Esophagus squamous epithelium (tissue), 5 donors: ENCODE measurements around the gene SMOC1. TPM values are rescaled to one million over a fixed set of nuclear protein-coding genes. Genes with fewer than 3 reads are reported as not detected.

ENCODE experiments used
- DNase-seq: peaks from one replicate; lab custom pipeline; 2025; lab: John Stamatoyannopoulos, UW
- H3K27ac ChIP-seq, 4 donors: fragments of 200-600 bp; sonication (generic); one replicate each; pipeline ENCODE4 v1.5.1; 2016 to 2019; ENCODE audit warnings: mild to moderate bottlenecking in 1 of 4
- H3K27me3 ChIP-seq, 4 donors: fragments of 200-600 bp; sonication (generic); 1 replicate in 3 of 4; 2 replicates in 1 of 4; pipeline versions ENCODE4 v1.5.1 to v1.6.0; 2017 to 2021; ENCODE audit warnings: antibody characterized with exemption in 1 of 4
- H3K36me3 ChIP-seq, 3 donors: fragments of 200-600 bp; sonication (generic); one replicate each; pipeline ENCODE4 v1.5.1; 2016 to 2019
- H3K4me1 ChIP-seq, 3 donors: fragments of 200-600 bp; sonication (generic); one replicate each; pipeline ENCODE4 v1.5.1; 2017 to 2019
- H3K4me3 ChIP-seq, 4 donors: fragments of 200-600 bp; sonication (generic); 1 replicate in 3 of 4; 2 replicates in 1 of 4; pipeline ENCODE4 v1.5.1; 2016 to 2019; ENCODE audit warnings: mild to moderate bottlenecking in 2 of 4, moderate library complexity in 1 of 4
- H3K9me3 ChIP-seq, 3 donors: fragments of 200-600 bp; sonication (generic); one replicate each; pipeline ENCODE4 v1.5.1; 2016 to 2019
- POLR2A ChIP-seq, 4 donors: fragments of 450-650 bp; IDR thresholded peaks; one replicate each; pipeline ENCODE4 v1.6.1; 2017; ENCODE audit warnings: antibody characterized with exemption in 4 of 4, mild to moderate bottlenecking in 4 of 4, moderate library complexity in 3 of 4
- WGBS, 2 donors: methylation state at CpG; one replicate each; pipeline ENCODE4 v1.1.5; 2018; 5-methylcytosine and 5-hydroxymethylcytosine counted together
- intact Hi-C: fragments of 100-400 bp; cut with DNase I; formaldehyde crosslinking; loops from one replicate; pipeline ENCODE4 v1.15.0; 2022
- total RNA-seq, 4 donors: library from RNA; depleted of rRNA; stranded (reverse); fragments of >200 nt; gene quantifications; one replicate each; pipeline ENCODE4 v1.1.0, GENCODE V29; 2016
- TF ChIP-seq, protein P1 (sequence below), 6 experiments: fragments of 450-650 bp in 4 of 6; fragments of 200-600 bp in 2 of 6; sonication (generic) in 2 of 6; IDR thresholded peaks; one replicate each; pipeline ENCODE4 v1.5.1; 2016 to 2019; ENCODE audit warnings: antibody characterized with exemption in 6 of 6, mild to moderate bottlenecking in 4 of 6, moderate library complexity in 4 of 6
- donor health status: DM: yes; HTN: yes; CAD: no.

Gene SMOC1
- total RNA-seq, 4 donors from 2014 or later: 1.1 TPM; not detected in 3

DNA sequence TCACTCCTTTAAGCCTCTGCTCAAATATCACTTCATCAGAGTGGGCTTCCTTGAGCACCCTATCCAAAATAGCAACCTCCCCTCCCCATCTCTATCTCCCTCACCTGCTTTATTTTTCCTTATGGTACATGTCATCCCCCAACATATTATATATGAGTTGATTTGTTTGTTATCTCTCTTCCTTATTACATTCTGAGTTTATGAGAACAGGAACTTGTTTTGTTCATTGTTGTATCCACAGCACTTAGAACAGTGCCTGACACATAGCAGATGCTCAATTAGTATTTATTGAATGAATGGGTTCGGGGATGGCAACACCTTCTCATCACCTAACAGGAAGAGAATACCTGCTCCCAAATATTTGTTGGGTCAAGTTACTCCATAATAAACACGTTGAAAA, 24.6 kb upstream of the SMOC1 start:
- TF ChIP-seq, protein P1, sequence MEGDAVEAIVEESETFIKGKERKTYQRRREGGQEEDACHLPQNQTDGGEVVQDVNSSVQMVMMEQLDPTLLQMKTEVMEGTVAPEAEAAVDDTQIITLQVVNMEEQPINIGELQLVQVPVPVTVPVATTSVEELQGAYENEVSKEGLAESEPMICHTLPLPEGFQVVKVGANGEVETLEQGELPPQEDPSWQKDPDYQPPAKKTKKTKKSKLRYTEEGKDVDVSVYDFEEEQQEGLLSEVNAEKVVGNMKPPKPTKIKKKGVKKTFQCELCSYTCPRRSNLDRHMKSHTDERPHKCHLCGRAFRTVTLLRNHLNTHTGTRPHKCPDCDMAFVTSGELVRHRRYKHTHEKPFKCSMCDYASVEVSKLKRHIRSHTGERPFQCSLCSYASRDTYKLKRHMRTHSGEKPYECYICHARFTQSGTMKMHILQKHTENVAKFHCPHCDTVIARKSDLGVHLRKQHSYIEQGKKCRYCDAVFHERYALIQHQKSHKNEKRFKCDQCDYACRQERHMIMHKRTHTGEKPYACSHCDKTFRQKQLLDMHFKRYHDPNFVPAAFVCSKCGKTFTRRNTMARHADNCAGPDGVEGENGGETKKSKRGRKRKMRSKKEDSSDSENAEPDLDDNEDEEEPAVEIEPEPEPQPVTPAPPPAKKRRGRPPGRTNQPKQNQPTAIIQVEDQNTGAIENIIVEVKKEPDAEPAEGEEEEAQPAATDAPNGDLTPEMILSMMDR (IDR thresholded peaks at IDR 0.05): no peak
- no peak for TF ChIP-seq POLR2A (IDR thresholded peaks at IDR 0.05)
- Histone ChIP-seq H3K27ac (no peak overlapping the region), H3K9me3 (no peaks in the 10 kb centered on the region), H3K4me3 (no peak overlapping the region), H3K27me3 (peaks cover 0 to 50% (median 0%) of the 10 kb centered on the region in 4 donors), H3K36me3 (no peaks in the 10 kb centered on the region), H3K4me1 (no peaks in the 10 kb centered on the region)
- 53 to 64% methylated on average over 2 of the region's 2 CpGs for WGBS, 2 donors
- intact Hi-C loops: no loop called here
- no peak for DNase-seq

DNA sequence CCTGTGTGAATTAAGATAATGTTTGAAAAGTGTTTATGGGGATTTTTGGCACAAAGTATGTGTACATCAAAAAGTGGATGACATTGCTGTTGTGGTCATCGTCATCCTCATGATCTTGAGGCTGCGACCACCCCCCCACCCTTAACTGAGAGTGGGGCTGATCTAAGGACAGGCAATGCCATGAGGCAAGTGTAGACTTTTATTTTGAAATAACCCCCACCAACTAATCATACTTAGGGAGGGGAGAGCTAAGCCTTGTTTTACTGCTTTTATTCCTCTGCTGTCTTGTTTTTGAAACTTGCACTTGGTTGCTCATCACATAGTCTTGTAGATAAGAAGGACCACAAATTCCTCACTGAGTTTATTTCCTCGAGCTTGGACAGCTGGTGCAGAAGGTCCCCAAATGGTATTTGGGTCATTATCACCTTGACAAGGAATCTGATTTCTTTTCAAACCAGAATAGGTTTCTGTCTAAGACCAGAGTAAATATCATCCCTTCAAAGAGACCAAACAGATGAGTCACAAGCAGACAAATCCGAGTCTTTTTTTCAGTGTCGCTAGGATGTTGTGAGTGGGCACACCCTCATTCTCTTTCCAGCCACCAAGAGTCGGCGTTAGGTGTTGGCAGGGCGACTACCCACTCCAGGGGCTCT, 23.9 kb upstream of the SMOC1 start:
- DNase-seq: no peak
- no peaks in the 10 kb centered on the region for H3K4me1 ChIP-seq
- TF ChIP-seq, protein P1 (IDR thresholded peaks at IDR 0.05): no peak
- no peak for TF ChIP-seq POLR2A (IDR thresholded peaks at IDR 0.05)
- H3K36me3 ChIP-seq: no peaks in the 10 kb centered on the region
- H3K9me3 ChIP-seq: no peaks in the 10 kb centered on the region
- 46 to 57% methylated on average over 5 to 8 of the region's 8 CpGs for WGBS, 2 donors
- H3K27ac ChIP-seq: no peak overlapping the region
- peaks cover 0 to 47% (median 0%) of the 10 kb centered on the region in 4 donors for H3K27me3 ChIP-seq
- intact Hi-C loops: no loop called here
- no peak overlapping the region for H3K4me3 ChIP-seq

DNA sequence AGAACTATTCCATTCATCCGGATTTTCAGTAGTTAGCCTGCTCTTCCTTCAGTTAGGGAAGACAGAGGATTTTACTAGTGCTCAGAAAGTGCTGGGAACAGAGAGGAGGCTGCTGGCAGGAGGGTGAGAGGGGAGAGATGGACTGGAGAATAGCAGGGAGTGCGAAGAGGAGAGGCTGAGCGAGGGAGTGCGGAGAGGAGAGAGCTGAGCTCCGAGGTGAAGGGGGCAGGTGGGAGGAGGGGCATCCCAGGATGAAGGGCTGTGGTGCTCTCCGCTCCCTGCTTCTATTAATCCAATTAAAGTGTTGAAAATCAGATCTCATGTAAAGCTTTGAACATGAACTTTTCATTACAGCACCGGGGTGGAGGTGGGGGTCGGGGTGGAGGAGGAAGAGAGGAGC, 20.4 kb upstream of the SMOC1 start:
- DNase-seq: no peak
- Histone ChIP-seq H3K27me3 (peaks cover 0 to 42% (median 0%) of the 10 kb centered on the region in 4 donors), H3K4me3 (no peak overlapping the region), H3K36me3 (no peaks in the 10 kb centered on the region), H3K4me1 (no peaks in the 10 kb centered on the region), H3K9me3 (no peaks in the 10 kb centered on the region), H3K27ac (no peak overlapping the region)
- intact Hi-C loops: no loop called here
- WGBS, 2 donors: 67% methylated on average over 8 of the region's 8 CpGs
- TF ChIP-seq, protein P1 (IDR thresholded peaks at IDR 0.05): no peak
- TF ChIP-seq POLR2A (IDR thresholded peaks at IDR 0.05): no peak

DNA sequence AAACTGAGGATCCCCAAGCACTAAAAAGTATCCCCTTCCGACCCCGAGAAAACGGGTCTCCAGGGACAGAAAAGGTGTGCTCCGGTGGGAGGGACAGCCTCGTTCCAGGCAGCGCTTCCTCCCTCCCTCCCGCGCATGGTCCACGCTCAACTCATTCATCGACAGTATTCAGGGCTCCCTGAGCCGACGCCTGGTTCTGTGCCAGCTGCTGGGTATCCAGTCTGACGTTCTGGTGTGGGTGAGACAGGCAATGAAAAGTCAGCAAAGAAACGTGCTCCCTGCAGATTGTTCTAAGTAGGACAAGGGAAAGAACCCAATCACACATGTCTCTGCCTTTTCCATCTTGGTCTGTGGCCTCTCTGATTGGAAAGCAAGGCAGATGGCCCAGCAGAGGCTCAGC, 19.6 kb upstream of the SMOC1 start:
- H3K27ac ChIP-seq: no peak overlapping the region
- TF ChIP-seq, protein P1 (IDR thresholded peaks at IDR 0.05): no peak
- TF ChIP-seq POLR2A (IDR thresholded peaks at IDR 0.05): no peak
- H3K36me3 ChIP-seq: no peaks in the 10 kb centered on the region
- intact Hi-C loops: no loop called here
- H3K9me3 ChIP-seq: peaks cover 0 to 7% (median 0%) of the 10 kb centered on the region in 3 donors
- H3K4me3 ChIP-seq: no peak overlapping the region
- no peak for DNase-seq
- WGBS, 2 donors: 76 to 83% methylated on average over 11 to 14 of the region's 14 CpGs
- peaks cover 0 to 39% (median 0%) of the 10 kb centered on the region in 4 donors for H3K27me3 ChIP-seq
- H3K4me1 ChIP-seq: no peaks in the 10 kb centered on the region

DNA sequence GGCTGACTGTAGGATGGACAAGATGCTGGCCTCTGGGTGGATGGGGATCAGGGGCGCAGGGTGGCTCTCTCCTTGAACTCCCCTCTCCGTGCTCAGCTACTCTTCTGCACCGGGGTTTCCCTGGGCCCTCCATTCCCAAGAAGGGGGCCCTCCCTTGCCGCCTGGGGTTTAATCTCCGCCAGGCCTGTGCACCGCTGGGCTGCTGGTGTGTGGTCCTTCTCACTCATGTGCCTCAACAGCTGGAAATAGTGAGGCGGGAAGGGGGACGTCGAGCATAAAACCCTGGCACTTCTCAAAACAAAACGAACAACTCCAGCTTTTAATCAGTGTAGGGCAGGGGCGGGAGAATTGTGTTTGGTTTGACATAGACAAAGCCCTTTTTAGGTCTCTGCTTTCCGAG, 19.0 kb upstream of the SMOC1 start:
- H3K27ac ChIP-seq: no peak overlapping the region
- no peak for DNase-seq
- peaks cover 0 to 8% (median 0%) of the 10 kb centered on the region in 3 donors for H3K9me3 ChIP-seq
- H3K36me3 ChIP-seq: no peaks in the 10 kb centered on the region
- no peak for TF ChIP-seq POLR2A (IDR thresholded peaks at IDR 0.05)
- TF ChIP-seq, protein P1 (IDR thresholded peaks at IDR 0.05): no peak
- 40 to 48% methylated on average over 2 to 9 of the region's 12 CpGs for WGBS, 2 donors
- H3K4me1 ChIP-seq: no peaks in the 10 kb centered on the region
- peaks cover 0 to 43% (median 0%) of the 10 kb centered on the region in 4 donors for H3K27me3 ChIP-seq
- H3K4me3 ChIP-seq: no peak overlapping the region
- intact Hi-C loops: no loop called here
